GM10248 (cell line): ENCODE measurements around the gene NSUN2.

Experiments used
- CTCF ChIA-PET: fragments of 300-600 bp; sonication (Branson Sonifier 250); formaldehyde crosslinking; extraction: SDS; loops from one replicate; lab custom pipeline; 2021; ENCODE audit warnings: antibody characterized with exemption; lab: Yijun Ruan, JAX
- POLR2A ChIA-PET: fragments of 350-650 bp; sonication (Branson Sonifier 250); formaldehyde crosslinking; extraction: SDS; loops from one replicate; lab custom pipeline; 2020; ENCODE audit warnings: antibody characterized with exemption; lab: Yijun Ruan, JAX
- DNase-seq: peaks from one replicate; pipeline ENCODE4 v3.0.0; 2012; ENCODE audit errors: extremely low spot score
- CTCF ChIP-seq: IDR thresholded peaks from 2 replicates; pipeline ENCODE4 v1.5.1; 2012; ENCODE audit warnings: mild to moderate bottlenecking, low read depth; ENCODE audit errors: extremely low read depth, missing control alignments, control extremely low read depth

NSUN2 gene

GRCh38 chr5:6567068-6567467 is 65.8 kb downstream of the NSUN2 start:
- ChIA-PET POLR2A (no interaction called here), CTCF (no interaction called here)
- TF ChIP-seq CTCF: no peak
- DNase-seq: no peak

GRCh38 chr5:6565492-6565891 is 67.4 kb downstream of the NSUN2 start:
- no peak for DNase-seq
- ChIA-PET POLR2A (no interaction called here), CTCF (no interaction called here)
- TF ChIP-seq CTCF: no peak

- DNase-seq: no peak
- no peak for TF ChIP-seq CTCF
- CTCF ChIA-PET: interaction anchor here (1.4 kb wide), 1 partner anchor 27 kb away, joined by 3 read pairs; no protein-coding TSS in a partner anchor
- POLR2A ChIA-PET: no interaction called here
Observed at GRCh38 chr5:6557807-6558575, 74.9 kb downstream of the NSUN2 start.

- no peak for TF ChIP-seq CTCF
- DNase-seq: no peak
- ChIA-PET CTCF (interaction anchor here (1.4 kb wide), 1 partner anchor 26 kb away, joined by 3 read pairs; no protein-coding TSS in a partner anchor), POLR2A (no interaction called here)
Observed at GRCh38 chr5:6556802-6557102, 76.1 kb downstream of the NSUN2 start.

- DNase-seq: no peak
- no peak for TF ChIP-seq CTCF
- CTCF ChIA-PET: interaction anchor here (1.4 kb wide), 1 partner anchor 26 kb away, joined by 3 read pairs; no protein-coding TSS in a partner anchor
- POLR2A ChIA-PET: no interaction called here
Observed at GRCh38 chr5:6556089-6556801, 76.6 kb downstream of the NSUN2 start.

GRCh38 chr5:6554812-6555211 is 78.0 kb downstream of the NSUN2 start:
- ChIA-PET CTCF (no interaction called here), POLR2A (no interaction called here)
- TF ChIP-seq CTCF: no peak
- DNase-seq: no peak
